Measurements from ENCODE around the gene HPS5. TPM values are rescaled to one million over a fixed set of nuclear protein-coding genes. Genes with fewer than 3 reads are reported as not detected.
A peak's percentile ranks its signal among the peaks of the same experiment; 100 is the strongest.

HPS5 gene
- total RNA-seq, 1 donor from 2014 or later: 37.4 TPM

DNA sequence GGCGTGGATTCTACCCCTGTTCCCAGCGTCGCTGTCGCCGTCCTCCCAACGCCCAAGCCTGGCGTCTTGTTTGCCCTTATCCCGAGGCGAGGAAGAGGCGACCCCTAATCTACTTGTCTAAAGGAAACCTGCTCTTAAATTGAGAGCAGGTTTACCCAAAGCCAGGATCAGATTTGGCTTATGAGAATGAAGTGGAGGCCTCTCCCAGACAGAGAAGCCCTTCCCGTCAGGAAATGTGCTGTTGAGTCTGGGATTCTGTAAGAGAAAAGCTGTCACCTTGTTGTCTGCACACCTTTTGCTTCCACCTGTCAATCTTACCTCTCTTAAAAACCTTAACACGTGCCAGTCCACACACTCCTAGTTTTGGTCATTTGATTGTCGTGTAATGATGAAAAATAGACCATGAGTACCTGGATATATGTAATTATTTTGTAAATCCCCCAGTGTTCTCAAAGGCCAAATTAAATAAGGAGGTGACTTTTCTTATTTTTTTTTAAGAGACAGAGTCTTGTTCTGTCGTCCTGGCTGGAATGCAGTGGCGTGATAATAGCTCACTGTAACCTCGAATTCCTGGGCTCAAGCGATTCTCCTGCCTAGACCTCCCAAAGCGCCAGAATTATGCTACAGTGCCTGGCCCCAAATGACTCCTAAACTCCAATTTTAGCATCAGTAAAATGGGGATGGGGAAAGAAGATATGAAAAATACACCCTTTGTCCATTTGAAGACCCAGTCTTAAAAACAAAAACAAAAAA, 1.1 kb upstream of the HPS5 start:
- ATAC-seq: no peak
- no peak for DNase-seq (ENCODE audit: low spot score)

DNA sequence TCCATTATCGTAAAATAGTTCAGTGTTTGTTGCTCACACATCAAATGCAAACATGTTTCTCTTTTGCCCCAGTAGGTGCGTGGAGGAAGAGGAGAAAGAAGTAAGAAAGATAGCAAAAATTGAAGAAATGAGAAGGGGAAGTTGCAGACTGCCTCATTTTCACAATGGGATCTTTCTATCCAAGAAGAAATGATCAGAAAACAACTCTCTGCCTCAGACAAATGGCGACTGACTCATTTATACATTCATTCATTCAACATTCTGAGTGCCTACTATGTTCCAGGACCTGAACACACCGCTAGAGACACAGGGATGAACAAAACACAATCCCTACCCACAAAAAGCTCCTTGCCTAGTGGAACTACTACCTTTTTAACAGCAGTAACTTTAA, 367 bp downstream of the HPS5 start:
- DNase-seq (ENCODE audit: low spot score) (no peak), ATAC-seq (peak; percentile 3)

DNA sequence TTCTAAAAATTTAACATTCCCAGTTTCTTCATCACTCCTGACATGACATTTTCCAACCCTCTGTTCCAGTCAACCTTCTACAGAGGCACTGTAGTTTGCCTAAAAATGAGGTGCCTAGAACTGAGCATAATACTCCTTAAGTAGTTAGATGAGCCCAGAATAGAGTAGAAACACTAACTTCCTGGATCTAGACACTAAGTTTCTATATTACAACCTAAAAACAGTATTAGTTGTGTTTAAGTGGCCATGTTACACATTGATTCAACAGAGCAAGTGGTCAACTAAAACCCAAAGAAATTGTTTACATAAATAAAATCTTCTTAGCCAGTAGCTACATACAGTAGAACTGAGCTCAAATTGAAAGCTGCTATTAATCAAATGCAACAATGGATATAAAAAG, 1.3 kb downstream of the HPS5 start:
- ATAC-seq (no peak), DNase-seq (ENCODE audit: low spot score) (no peak)

DNA sequence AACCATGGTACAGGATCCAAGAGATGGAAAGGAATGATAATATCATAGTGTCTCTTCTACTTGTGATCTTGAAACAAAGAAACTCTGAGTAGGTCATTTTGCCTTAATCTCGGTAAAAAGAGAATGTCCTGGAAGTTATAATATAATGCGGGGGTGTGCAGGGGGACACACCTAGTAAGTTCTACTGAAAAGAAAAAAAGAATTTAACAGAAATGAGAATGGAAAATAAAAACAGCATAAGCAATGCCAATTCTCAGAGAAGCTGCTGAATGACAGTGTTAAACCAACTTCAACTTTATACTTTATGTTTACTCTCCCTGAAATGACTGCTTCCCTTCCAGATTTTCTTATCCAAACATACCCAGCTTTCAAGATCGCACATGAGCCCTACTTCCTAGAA, 2.0 kb downstream of the HPS5 start:
- ATAC-seq (peak; percentile 21), DNase-seq (ENCODE audit: low spot score) (no peak)

DNA sequence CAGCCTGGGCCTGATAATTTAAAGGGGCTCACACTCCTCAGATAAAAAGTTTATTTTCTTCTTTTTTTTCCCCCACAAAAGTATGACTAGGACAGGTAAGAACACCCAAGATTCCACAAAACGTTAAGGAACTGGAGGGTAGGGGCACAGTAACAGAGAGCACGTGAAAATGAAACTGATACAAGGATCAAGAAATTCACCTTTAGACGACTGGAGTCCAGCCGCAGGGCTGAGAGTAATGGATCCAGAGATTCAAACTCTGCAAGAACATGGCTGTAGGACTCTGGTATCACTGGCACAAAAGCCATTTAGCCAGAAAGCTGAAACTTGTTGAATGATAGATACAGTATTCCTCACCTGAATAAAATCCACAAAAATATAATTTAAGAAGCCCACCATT, 4.4 kb downstream of the HPS5 start:
- ATAC-seq (no peak), DNase-seq (ENCODE audit: low spot score) (no peak)

DNA sequence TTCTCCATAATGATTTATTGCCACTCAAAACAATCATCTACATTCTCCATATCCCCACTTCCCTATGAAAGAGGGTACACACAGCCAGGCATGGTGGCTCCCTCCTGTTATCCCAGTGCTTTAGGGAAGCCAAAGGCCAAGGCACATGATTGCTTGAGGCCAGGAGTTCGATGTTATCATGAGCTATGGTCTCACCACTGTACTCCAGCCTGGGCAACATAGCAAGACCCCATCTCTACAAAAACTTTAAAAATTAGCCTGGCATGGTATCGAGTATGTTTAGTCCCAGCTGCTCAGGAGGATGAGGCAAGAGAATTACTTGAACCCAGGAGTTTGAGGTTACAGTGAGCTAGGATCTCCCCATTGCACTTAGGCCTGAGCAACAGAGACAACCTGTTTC, 6.0 kb downstream of the HPS5 start:
- no peak for DNase-seq (ENCODE audit: low spot score)
- no peak for ATAC-seq

DNA sequence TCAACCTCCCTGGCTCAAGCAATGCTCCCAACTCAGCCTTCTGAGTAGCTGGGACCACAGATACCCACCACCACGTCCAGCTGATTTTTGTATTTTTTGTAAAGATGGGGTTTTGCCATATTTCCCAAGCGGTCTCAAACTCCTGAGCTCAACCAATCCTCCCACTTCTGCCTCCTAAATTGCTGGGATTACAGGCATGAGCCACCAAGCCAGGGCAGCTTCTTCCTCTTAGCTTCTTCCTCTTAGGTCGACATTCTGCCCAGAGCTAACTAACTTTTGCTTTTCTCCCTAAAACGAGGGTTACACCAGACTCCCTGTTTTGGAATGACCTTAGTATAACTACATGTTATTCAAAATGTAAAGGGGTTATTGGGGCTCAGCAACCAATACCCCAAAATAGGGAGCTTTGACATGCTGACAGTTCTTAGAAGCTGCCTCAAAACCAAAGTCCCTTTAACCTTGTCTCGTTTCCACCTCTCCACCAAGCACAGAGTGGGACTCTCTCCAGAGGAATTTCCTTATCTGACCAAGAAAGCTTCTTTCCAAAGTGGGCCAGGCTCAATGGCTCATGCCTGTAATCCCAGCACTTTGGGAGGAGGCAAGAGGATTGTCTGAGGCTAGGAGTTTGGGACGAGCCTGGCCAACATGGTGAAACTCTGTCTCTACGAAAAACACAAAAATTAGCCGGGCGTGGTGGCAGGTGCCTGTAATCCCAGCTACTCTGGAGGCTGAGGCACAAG, 7.0 kb downstream of the HPS5 start:
- DNase-seq (ENCODE audit: low spot score): no peak
- ATAC-seq: no peak

DNA sequence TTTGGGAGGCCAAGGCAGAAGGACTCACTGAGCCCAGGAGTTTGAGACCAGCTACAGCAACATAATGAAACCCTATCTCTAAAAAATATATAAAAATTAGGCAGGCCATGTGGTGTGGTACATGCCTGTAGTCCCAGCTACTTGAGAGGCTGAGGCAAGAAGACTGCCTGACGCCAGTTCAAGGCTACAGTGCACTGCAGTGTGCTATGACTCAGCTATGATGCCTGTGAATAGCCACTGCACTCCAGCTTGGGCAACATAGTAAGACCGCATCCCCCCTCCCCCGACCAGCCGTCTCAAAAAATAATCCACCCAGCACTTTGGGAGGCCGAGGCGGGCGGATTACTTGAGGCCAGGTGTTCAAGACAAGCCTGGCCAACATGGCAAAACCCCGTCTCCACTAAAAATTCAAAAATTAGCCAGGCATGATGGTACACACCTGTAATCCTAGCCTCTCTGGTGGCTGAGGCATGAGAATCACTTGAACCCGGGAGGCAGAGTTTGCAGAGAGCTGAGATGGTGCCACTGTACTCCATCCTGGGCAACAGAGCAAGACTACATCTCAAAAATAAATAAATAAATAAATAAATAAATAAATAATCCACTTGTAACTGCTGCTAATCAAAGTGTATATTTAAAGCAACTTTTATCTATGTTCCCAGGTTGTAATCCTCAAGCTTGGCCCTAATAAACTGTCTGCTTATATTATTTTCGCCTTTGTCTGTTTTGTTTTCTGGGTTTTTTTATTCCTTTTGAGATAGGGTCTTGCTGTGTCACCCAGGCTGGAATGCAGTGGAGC, 7.8 kb downstream of the HPS5 start:
- no peak for ATAC-seq
- no peak for DNase-seq (ENCODE audit: low spot score)

DNA sequence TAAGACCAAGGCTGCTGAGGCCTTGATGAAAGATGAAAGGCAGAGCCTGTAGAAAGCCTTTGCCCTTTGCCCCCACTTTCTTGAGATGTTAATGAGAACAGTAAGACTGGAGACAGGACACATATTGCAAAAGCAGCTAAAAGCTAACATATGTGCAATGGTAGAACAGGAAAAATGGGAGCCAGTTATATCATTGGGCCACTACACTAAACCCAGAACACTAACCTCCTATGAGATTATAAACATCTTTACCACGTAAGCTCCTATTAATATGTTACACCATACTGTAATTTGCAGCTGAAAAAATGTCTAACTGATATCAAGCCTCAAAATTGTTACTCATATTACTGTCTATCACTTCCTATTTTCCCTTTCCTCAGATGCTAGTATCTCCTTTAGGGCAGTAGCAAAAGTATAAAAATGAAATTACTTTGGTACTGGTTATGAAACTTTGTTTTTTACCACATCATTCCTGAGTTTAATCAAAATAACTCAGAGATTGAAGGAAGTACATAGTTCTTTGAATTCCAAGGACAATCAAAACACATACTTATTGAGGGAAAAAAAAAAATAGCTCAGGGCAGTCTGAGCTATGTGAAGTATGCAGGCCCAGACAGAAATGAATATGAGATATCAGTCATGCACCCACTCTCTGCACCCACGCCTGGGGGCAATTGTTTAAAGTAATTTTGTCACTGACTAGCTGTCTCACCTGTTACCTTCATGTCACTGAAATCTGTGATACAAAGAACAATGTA, 9.1 kb downstream of the HPS5 start:
- ATAC-seq (no peak), DNase-seq (ENCODE audit: low spot score) (no peak)

DNA sequence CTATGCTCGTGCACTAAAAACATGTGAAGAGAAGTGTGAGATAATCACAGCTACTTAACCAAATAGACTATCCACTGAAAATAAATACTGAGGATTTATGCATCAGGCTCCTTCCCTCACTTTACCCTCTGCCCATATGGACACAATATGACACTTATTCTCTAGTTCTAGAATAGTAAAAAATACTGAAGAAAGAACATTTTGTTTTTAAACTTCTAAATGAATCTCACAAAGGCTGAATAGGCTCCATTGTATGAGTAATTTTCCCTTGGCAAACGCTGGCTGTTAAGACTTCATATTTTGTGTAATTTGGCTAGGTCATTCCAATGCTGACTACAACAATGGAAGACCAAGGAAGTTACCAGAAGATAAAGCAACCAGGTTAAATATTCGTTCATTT, 9.9 kb downstream of the HPS5 start:
- ATAC-seq (no peak), DNase-seq (ENCODE audit: low spot score) (no peak)

DNA sequence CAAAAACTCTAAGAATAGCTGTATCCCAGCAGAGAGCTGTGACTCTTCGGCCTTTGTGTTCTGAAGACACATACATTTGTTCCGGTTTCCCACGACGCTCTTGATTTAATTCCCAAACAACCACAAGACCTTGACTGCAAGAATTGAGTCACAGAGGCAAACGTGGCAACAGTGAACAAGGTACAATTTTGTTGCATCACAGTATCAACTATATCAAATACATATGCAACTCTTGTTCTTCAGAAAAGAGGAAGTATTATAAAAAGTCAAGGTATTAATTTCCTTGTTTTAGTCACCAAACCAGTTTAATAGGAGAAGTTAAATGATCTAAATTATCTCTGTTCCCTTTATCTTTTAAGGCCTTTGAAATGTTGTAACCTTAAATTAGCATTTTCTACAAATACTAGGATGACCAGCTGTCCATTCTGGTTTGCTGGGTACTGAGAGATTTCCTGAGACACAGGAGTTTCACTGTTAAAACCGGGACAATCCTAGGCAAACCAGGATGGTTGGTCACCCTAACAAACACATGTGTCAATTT, 11.1 kb downstream of the HPS5 start:
- peak; percentile 65 for DNase-seq (ENCODE audit: low spot score)

DNA sequence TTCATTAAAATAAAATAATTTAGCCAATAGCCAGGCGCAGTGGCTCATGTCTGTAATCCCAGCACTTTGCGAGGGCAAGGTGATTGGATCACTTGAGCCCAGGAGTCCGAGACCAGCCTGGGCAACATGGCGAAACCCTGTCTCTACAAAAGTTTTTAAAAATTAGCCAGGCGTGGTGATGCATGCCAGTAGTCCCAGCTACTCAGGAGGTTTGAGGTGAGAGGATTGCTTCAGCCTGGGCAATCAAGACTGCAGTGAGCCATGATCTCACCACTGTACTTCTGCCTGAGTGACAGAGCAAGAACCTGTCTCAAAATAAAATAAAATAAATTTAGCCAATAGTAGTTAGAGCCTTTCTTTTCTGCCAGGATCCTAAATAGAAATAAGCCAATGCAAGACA, 12.2 kb downstream of the HPS5 start:
- ATAC-seq: peak; percentile 81
- DNase-seq (ENCODE audit: low spot score): peak; percentile 78

More for the DNA sequence above, 11.1 kb downstream of the HPS5 start:
- peak; percentile 50 for ATAC-seq

DNA sequence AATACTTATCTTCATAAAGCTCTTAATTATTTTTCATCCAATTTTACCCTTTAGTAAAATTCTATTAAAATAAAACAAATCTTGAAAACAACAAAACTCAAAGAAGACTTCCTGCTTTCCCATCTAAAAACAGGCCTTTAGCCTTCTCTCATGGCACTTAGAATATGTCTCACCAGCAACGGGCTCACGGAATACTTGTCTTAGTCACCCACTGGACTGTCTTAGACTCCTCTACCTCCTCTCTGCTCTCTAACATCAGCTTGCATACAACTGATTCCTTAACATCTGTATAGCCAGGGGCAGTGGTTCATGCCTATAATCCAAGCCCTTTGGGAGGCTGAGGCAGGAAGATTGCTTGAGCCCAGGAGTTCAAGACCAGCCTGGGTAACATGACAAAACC, 13.7 kb downstream of the HPS5 start:
- no peak for ATAC-seq

DNA sequence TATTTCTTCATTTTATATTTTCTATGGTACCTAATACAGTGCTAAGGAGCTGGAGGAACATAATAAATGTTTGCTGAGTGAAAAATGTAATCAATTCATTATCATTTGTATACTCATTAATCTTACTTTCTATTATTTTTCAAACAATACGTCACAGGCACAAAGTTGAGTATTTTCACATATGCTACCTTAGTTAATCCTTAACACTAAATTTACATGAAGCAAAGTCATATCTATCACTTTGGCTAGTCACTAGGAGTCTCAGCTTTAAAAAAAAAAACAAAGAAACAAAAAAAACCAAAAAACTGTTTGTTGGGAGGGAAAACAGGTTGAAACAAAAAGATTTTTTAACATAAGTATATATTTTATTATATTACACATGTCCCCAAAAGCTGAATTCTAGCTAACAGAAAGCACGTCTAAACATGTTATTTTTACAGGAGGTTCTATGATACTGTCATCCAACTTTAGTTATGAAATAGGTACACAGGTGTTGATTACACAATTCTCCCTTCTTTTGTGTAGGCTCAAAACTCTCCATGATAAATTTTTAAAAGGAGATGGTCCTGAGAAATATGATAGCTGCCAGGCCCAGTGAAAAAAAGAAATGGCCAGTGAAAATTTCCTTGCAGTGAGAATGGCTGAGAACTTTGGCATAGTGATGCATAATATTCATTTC, 14.3 kb downstream of the HPS5 start:
- peak; percentile 22 for ATAC-seq
- no peak for DNase-seq (ENCODE audit: low spot score)

More for the DNA sequence above, 13.7 kb downstream of the HPS5 start:
- DNase-seq (ENCODE audit: low spot score): no peak

DNA sequence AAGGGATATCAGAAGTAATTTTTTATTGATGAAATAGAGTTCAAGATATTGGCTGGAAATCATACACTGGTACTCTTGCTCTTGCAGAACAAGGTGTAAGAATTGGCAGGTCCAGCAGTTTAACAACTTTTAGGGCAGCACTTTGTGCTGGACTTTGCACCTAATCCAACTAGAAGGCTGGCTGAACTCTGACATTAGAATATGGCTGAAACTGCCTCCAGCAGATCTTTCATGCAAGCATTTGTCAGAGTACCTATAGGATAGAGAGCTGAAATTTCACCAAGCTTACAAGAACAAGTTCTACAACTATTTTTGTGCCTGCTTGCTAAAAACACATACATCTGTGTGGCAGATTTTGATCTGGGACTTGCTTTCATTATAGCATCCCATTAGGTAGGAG, 17.2 kb downstream of the HPS5 start:
- DNase-seq (ENCODE audit: low spot score) (no peak), ATAC-seq (peak; percentile 65)

DNA sequence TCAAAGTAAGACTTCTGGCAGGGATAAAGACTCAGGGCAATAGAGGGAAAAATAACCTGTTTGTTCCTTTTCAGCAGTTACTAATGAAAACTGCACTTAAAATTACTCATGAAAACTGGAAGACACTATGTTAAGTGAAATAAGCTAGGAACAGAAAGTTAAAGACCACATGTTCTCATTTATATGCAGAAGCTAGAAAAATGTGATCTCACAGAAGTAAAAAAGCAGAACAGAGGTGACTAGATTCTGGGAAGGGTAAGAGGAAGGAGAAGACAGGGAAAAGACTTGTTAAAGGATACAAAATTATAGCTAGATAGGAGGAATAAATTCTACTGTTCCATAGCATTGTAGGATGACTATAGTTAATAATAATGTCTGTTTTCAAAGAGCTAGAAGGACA, 22.2 kb downstream of the HPS5 start:
- ATAC-seq (no peak), DNase-seq (ENCODE audit: low spot score) (no peak)

DNA sequence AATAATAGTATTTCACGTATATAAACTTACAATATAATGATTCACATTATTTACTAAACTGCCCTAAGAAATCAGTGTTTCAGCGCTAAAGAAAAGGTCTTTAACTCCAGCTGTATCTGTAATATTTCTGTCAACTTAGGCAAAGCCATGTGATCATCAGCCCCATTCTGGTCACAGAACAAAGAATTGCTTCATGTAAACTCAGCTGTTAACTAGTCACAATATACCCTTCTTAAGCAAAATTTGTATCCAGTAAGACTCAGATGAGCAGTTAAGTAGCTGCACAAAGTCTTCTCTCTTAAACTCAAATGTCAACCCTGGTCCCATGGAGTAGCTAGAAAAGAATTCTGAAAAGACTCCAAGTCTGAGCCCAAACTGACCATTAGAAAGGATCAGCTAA, 26.6 kb downstream of the HPS5 start:
- ATAC-seq (no peak), DNase-seq (ENCODE audit: low spot score) (no peak)

DNA sequence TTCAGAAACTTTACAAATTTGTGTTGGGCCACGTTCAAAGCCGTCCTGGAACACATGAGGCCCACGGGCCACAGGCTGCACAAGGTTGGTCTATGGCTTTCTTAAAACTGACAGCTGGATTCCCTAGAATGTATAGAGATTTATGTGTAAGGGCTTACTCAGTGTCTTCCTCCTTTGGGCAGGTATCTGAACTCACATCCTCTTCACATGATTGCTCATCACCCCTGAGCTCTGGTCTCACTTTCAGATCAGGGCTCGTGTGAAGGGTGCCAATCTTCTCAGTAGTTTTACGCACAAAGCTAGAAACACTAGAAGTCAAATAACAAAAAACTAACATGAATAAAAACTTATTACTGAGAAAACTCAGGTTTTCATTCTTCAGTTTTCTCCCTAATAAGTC, 27.1 kb downstream of the HPS5 start:
- ATAC-seq: no peak

DNA sequence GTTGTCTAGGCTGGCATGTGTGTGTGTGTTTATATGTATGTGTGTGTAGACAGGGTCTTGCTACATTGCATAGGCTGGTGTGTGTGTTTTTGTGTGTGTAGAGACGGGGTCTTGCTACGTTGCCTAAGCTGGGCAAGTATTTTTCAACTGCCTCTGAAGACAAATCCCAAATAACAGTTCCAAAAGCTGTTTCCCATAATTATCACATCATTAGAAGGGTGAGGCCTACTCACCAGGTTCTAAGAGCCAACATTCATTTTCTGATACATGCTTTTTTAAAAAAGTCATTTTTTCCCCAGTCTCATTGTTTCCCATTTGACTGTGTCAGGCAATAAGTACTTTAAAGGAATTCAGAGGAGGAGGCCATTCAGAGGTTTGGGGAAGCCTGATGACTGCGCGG, 33.0 kb downstream of the HPS5 start:
- DNase-seq (ENCODE audit: low spot score): no peak
- ATAC-seq: no peak

More for the DNA sequence above, 27.1 kb downstream of the HPS5 start:
- DNase-seq (ENCODE audit: low spot score): no peak

DNA sequence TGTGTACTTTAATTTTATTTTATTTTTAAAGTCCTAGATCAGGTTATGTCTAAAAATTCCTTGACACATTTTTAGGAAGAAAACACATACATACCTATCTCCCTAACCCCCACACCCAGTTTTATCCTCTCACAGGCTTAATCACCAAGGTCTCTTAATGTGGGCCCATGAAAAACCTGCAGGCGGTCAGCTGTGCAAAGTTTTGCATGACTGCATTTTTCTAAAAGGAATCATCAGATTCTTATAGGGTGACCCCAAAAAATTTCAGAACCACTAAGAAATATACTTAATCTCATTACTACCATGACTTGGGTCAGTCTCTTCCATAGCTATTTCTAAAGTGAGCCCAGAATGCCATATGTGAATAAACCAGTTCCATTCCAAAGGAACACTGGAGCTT, 36.1 kb downstream of the HPS5 start:
- no peak for ATAC-seq
- DNase-seq (ENCODE audit: low spot score): no peak
